GM13977 (cell line): Measurements from ENCODE around the gene ERG.

Experiments used
- DNase-seq: peaks from one replicate; pipeline ENCODE4 v3.0.0; 2012; ENCODE audit warnings: low spot score
- CTCF ChIP-seq: IDR thresholded peaks from 2 replicates; pipeline ENCODE4 v1.5.1; 2012; ENCODE audit warnings: mild to moderate bottlenecking, control low read depth; ENCODE audit not compliant: insufficient read depth; ENCODE audit errors: extremely low read depth, missing control alignments
- in situ Hi-C: fragments of 300-500 bp; cut with MboI; formaldehyde crosslinking; loops from one replicate; pipeline ENCODE4 v1.12.0; 2022; ENCODE audit warnings: low sequenced_read_pairs, low pct_unique_long_range_greater_than_20kb, mixed read lengths, inconsistent platforms; ENCODE audit not compliant: unreplicated experiment

Gene ERG

DNA sequence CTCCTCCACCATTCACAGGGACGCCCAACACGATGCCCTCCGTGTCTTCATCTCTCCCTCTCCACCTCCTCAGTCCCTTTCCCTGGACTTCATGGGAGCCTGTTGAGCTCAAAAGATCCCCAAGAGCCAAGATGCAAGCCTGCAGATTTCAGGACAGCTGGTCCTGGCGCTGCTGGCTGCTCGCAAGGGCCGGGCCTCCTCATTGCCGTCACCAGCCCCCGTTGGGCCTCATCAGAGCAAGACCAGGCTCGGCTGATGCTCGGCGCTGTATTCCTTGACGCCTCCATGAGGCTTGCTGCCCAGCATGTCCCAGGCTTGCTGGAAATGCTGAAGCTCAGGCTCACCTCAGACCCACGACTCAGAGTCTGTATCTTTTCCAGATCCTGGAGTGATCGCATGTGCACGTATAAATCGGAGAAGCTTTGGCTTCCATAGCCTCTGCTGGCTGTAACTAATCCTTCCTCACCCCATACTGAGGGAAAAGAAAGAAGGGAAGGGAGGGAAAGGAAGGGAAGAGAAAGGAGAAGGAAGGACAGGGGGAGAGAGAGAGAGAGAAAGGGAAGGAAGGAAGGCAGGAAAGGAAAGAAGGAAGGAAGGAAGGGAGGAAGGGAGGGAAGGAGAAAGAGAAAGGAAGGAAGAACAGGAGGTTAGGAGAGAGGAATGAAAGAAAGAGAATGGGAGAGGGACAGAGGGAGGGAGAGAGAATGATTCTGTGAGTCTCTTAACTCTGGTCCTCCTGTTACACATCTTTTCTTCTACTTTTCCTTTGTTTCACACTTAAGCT lies 146.9 kb downstream of the ERG start:
- in situ Hi-C loops: loop anchor here (5.0 to 25.0 kb wide), 3 partner anchors 139 to 639 kb away; no protein-coding TSS in a partner anchor
- DNase-seq: no peak
- TF ChIP-seq CTCF: no peak

DNA sequence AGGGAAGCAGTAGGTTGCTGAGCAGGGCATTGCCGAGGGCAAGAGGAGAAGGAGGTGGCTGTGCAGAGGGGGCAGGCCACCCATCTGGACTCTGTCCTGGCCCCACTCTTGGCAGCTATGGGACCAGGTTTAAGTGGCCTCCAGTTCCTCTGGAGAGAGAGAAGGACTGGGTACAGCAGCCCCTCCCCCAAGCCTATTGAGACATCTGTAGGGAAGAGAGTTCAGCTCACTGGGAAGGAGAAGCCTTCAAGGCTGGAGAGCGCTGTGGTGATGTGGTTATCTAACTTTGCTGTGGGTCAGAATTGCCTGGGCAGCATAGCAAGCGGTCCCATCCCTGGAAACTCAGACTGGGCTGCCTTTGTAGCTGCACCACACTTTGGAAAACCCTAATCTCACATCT lies 147.6 kb downstream of the ERG start:
- in situ Hi-C loops: loop anchor here (5.0 to 25.0 kb wide), 3 partner anchors 138 to 638 kb away; no protein-coding TSS in a partner anchor
- no peak for DNase-seq
- TF ChIP-seq CTCF: no peak

DNA sequence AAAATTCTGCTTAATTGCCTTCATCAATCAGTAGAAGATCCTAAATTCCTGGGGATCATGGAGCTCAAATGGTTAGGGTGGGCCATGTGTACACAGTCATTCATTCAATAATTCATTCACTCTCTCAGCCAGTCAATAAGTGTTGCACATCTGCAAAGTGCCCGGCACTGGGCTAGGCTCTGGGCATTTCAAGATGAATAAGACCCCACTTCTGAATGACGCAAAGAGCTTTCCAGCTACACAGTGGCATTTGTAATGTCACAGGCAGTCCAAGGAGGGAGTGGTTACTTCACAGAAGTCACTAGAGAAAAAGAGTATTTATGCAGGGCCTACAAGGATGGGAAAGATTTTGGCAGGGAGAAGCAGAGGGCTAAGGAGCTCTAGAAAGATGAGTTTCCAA lies 148.3 kb downstream of the ERG start:
- TF ChIP-seq CTCF: no peak
- in situ Hi-C loops: loop anchor here (5.0 to 25.0 kb wide), 3 partner anchors 138 to 638 kb away; no protein-coding TSS in a partner anchor
- DNase-seq: no peak

DNA sequence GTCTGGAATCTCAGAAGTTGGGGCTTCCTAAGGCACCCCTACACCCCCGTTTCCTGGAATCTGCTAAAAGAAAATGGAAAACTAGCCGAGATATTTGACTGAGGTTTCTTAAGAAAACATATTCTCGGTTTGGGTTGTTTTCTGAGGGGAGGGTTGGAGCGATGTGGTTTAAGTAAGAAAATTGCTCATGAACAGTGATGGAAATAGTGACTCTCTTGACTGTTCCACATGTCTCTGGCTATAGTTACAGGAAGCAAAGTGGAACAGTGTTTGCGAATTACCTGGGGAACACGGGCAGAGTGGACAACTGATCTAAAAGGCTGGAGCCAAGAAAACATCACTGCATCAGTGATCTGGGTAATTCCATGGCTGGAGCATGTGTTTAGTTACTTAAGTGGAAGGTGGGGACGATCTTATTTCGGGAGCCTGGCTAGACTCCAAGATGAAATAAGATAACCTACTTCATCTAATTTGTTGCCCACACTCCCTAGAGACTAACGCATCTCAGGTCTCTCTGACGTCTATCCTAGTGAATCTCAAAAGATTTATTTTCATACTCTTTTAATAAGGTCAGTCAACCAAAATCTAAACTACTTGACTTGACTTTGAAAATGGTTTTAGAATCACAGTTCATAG lies 149.0 kb downstream of the ERG start:
- TF ChIP-seq CTCF: no peak
- in situ Hi-C loops: no loop called here
- DNase-seq: no peak

- in situ Hi-C loops: no loop called here
- TF ChIP-seq CTCF: no peak
- no peak for DNase-seq
Observed at GRCh38 chr21:38346286-38346685, 152.0 kb downstream of the ERG start.

- TF ChIP-seq CTCF: no peak
- no peak for DNase-seq
- in situ Hi-C loops: no loop called here
Observed at GRCh38 chr21:38343691-38344090, 154.6 kb downstream of the ERG start.
